CD4-positive, alpha-beta memory T cell (primary cell): ENCODE data around the gene SMPD3. TPM values are rescaled to one million over a fixed set of nuclear protein-coding genes. Genes with fewer than 3 reads are reported as not detected.

Experiments
- CTCF ChIA-PET: fragments of 350-600 bp; sonication (Branson Sonifier 250); formaldehyde crosslinking; loops from one replicate; lab custom pipeline; 2021; ENCODE audit warnings: inconsistent platforms; ENCODE audit not compliant: partially characterized antibody; lab: Charles Lee
- POLR2A ChIA-PET: fragments of 350-600 bp; sonication (Branson Sonifier 250); formaldehyde crosslinking; loops from one replicate; lab custom pipeline; 2021; ENCODE audit not compliant: partially characterized antibody; lab: Charles Lee
- DNase-seq, 5 donors: peaks; one replicate each; pipeline versions ENCODE4 v3.0.0 to v3.0.0-alpha.2; 2020 to 2022; ENCODE audit warnings: mixed read lengths in 1 of 5
- H3K27ac ChIP-seq: one replicate; pipeline ENCODE4 v1.7.0; 2013; ENCODE audit warnings: low read depth, low read length
- H3K27me3 ChIP-seq: 2 replicates; pipeline ENCODE4 v1.7.0; 2013; ENCODE audit warnings: mild to moderate bottlenecking, low read length, moderate library complexity; ENCODE audit not compliant: insufficient read depth
- H3K36me3 ChIP-seq: 2 replicates; pipeline ENCODE4 v1.7.0; 2013; ENCODE audit warnings: mild to moderate bottlenecking, low read length, moderate library complexity; ENCODE audit not compliant: insufficient read depth
- H3K4me1 ChIP-seq: 2 replicates; pipeline ENCODE4 v1.7.0; 2013; ENCODE audit warnings: mild to moderate bottlenecking, low read length, moderate library complexity; ENCODE audit not compliant: insufficient read depth
- H3K4me3 ChIP-seq, 2 donors: one replicate each; pipeline ENCODE4 v1.7.0; 2013; ENCODE audit warnings: low read length in 2 of 2, mild to moderate bottlenecking in 1 of 2
- H3K9me3 ChIP-seq, 2 donors: one replicate each; pipeline ENCODE4 v1.7.0; 2013; ENCODE audit warnings: low read length in 2 of 2, control low read depth in 1 of 2; ENCODE audit not compliant: control insufficient read depth in 1 of 2
- H3K27ac Mint-ChIP-seq, 7 donors: one replicate each; pipeline ENCODE4 v1.8.0; 2020 to 2021; ENCODE audit warnings: mixed read lengths in 7 of 7, mild to moderate bottlenecking in 6 of 7, inconsistent platforms in 3 of 7, moderate library complexity in 3 of 7
- H3K27me3 Mint-ChIP-seq, 2 donors: one replicate each; pipeline ENCODE4 v1.8.0; 2020 to 2021; ENCODE audit warnings: mixed read lengths in 2 of 2
- H3K36me3 Mint-ChIP-seq, 2 donors: one replicate each; pipeline ENCODE4 v1.8.0; 2020 to 2021; ENCODE audit warnings: mixed read lengths in 2 of 2, inconsistent platforms in 1 of 2, mild to moderate bottlenecking in 1 of 2
- H3K4me1 Mint-ChIP-seq, 4 donors: one replicate each; pipeline ENCODE4 v1.8.0; 2020 to 2021; ENCODE audit warnings: mixed read lengths in 4 of 4, mild to moderate bottlenecking in 1 of 4
- H3K4me3 Mint-ChIP-seq, 8 donors: one replicate each; pipeline ENCODE4 v1.8.0; 2020 to 2021; ENCODE audit warnings: mixed read lengths in 8 of 8, mild to moderate bottlenecking in 7 of 8, moderate library complexity in 6 of 8, inconsistent platforms in 3 of 8
- H3K9me3 Mint-ChIP-seq, 8 donors: one replicate each; pipeline ENCODE4 v1.8.0; 2020 to 2021; ENCODE audit warnings: mixed read lengths in 8 of 8, mild to moderate bottlenecking in 5 of 8, inconsistent platforms in 3 of 8, moderate library complexity in 1 of 8
- intact Hi-C: fragments of 100-400 bp; cut with micrococcal nuclease; formaldehyde crosslinking; loops from one replicate; pipeline ENCODE4 v1.15.1; 2023
- polyA plus RNA-seq, 2 donors: library from polyadenylated mRNA; unstranded; fragments of 300-500 nt; fragmentation: Illumina TruSeq; gene quantifications; one replicate each; pipeline ENCODE4 v1.2.3, GENCODE V29; 2021
- total RNA-seq, 2 experiments: library from RNA; stranded (reverse); gene quantifications; one replicate each; pipeline ENCODE4 v1.2.3, GENCODE V29; 2021

The SMPD3 gene
- total and polyA plus RNA-seq, 4 experiments from 2014 or later: 0.63 to 3.1 (median 0.87) TPM

DNA sequence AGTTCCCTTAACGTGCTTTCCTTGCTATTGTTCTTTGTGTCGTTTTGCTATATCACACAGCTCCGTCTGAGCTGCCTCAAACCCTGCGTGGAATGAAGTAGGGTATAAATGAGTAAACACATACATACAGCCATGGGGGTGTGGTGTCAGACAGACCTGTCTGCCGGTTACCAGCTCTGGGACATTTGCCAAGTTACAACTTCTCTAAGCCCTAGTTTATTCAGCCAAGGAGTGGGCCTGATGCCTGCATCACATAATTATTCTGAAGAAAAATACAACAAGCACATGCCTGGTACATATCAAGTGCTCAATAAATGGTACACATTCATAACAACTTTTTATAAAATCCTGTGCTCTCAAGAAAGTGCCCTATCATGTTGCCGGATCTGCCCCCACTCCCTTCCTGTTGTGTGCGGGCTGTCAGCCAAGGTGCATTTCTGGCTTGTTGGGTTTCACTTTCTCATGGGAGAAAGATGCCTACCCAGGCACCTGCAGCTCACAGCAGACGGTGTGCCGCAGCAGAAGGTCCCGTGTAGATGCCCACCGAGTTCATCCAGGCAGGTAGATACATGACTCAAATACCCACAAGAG is 30.5 kb downstream of the SMPD3 start:
- POLR2A ChIA-PET: interaction anchor here (0.7 to 3.8 kb wide), 17 partner anchors 9 to 769 kb away, joined by 3 to 35 read pairs (median 8); partner anchors contain the start of genes PRMT7, SLC7A6OS, SMPD3 and SNTB2
- intact Hi-C loops: loop anchor here (1.0 to 5.0 kb wide), 3 partner anchors 21 to 94 kb away; partner anchors contain the start of gene SMPD3
- peak overlapping the region; percentile 45 for H3K27ac ChIP-seq

DNA sequence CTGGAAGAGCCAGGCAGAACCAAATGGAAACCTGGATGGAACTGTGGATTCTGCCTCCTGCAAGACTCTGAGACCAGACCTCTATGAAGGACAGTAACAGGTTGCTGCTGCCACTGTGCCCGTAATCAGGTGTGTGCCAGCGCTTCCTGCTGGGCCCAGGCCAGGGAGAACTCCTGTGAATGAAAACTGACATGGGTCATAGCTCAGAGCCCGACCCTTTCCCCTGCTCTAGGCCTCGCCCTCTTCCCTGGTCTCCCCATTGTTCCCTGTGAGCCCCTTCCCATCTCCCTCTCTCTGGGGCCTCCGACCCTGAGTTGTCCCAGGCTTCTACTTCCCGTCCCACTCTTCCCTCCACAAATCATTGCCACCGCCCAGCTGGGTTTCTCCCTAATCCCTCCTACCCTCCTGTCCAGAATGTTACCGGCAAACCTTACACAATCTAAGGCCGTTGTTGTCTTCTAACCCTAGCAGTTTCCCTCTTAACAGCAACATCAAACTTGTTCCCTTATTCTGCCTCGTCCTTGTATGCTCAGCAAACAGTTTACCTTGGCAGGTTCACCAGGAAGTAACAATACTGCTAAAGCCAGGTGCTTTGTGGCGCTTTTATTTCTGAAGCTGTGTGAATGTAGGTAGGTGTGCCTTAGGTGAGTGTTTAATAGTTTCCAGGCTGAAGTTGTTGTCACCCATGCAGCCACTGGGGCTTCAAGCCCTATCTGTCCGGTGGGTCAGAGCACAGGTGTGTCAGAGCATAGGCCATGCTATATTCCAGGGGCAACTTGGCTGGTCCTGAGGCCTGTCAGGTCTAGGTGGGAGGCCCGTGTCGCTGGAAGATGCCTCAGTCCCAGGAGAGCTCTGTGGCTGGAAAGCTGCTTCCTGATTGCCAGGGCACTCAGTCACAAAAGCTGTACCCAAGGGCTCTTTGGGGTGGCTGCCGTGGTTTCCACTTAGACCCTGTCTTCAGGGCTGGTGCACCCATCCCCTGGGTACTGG is 32.0 kb downstream of the SMPD3 start:
- H3K4me3 ChIP-seq: no peak overlapping the region
- POLR2A ChIA-PET: interaction anchor here (0.5 to 3.8 kb wide), 12 partner anchors 8 to 189 kb away, joined by 3 to 35 read pairs (median 6); partner anchors contain the start of gene SMPD3
- no peaks in the 10 kb centered on the region for H3K9me3 ChIP-seq
- no peaks in the 10 kb centered on the region for H3K36me3 ChIP-seq
- peaks cover 65% of the 10 kb centered on the region for H3K4me1 ChIP-seq
- peak in 1 of 5 donors; percentile 6 for DNase-seq
- H3K27me3 ChIP-seq: no peaks in the 10 kb centered on the region
- Mint-ChIP-seq H3K27me3 (no peaks in the 10 kb centered on the region), H3K36me3 (no peaks in the 10 kb centered on the region), H3K4me1 (peaks cover 44 to 80% (median 66%) of the 10 kb centered on the region in 4 donors), H3K4me3 (peak overlapping the region in 7 of 8 donors; percentile 22 to 59 (median 52)), H3K27ac (peak overlapping the region; percentile 90 to 99 (median 95)), H3K9me3 (peaks cover 0 to 3% (median 0%) of the 10 kb centered on the region in 8 donors)
- peak overlapping the region; percentile 45 for H3K27ac ChIP-seq
- intact Hi-C loops: loop anchor here (5.0 kb wide), 1 partner anchor 96 kb away; no protein-coding TSS in a partner anchor
- CTCF ChIA-PET: interaction anchor here (0.7 to 7.6 kb wide), 12 partner anchors 9 to 155 kb away, joined by 3 to 103 read pairs (median 4); partner anchors contain the start of gene SMPD3

More for the DNA sequence above, 30.5 kb downstream of the SMPD3 start:
- no peaks in the 10 kb centered on the region for H3K36me3 Mint-ChIP-seq
- Histone ChIP-seq H3K27me3 (no peaks in the 10 kb centered on the region), H3K4me3 (peak overlapping the region; percentile 8 to 25), H3K4me1 (peaks cover 65% of the 10 kb centered on the region), H3K9me3 (no peaks in the 10 kb centered on the region), H3K36me3 (no peaks in the 10 kb centered on the region)
- DNase-seq: peak; percentile 82 to 90 (median 87)
- peaks cover 0 to 3% (median 0%) of the 10 kb centered on the region in 8 donors for H3K9me3 Mint-ChIP-seq
- H3K27me3 Mint-ChIP-seq: no peaks in the 10 kb centered on the region
- peaks cover 45 to 84% (median 67%) of the 10 kb centered on the region in 4 donors for H3K4me1 Mint-ChIP-seq
- peak overlapping the region; percentile 75 to 88 (median 85) for H3K4me3 Mint-ChIP-seq
- CTCF ChIA-PET: interaction anchor here (1.1 to 7.6 kb wide), 15 partner anchors 10 to 110 kb away, joined by 3 to 103 read pairs (median 5); partner anchors contain the start of genes PRMT7, SLC7A6OS and SMPD3
- H3K27ac Mint-ChIP-seq: peak overlapping the region; percentile 90 to 99 (median 95)

DNA sequence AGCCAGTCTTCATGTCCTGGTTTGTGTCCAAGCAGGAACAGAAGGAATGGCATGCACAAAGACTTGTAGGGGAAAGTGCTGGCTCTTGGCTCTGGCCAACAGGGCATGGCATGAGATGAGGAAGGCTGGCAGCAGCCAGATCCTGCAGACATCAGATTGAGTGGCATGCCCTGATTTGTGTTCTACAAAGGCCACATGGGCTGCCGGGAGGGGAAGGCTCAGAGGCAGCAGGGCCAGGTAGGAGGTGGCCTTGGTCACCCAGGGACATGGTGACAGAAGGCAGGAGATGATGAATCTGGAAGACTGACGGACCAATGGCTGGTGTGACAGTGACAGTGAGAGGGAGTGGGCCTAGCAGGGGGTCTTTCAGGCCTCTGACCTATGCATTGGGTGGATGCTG is 33.7 kb downstream of the SMPD3 start:
- H3K27me3 Mint-ChIP-seq: no peaks in the 10 kb centered on the region
- ChIA-PET POLR2A (no interaction called here), CTCF (interaction anchor here (7.6 kb wide), 1 partner anchor 19 kb away, joined by 103 read pairs; no protein-coding TSS in a partner anchor)
- intact Hi-C loops: no loop called here
- no peaks in the 10 kb centered on the region for H3K9me3 ChIP-seq
- H3K36me3 Mint-ChIP-seq: no peaks in the 10 kb centered on the region
- no peaks in the 10 kb centered on the region for H3K9me3 Mint-ChIP-seq
- no peaks in the 10 kb centered on the region for H3K36me3 ChIP-seq
- peaks cover 52% of the 10 kb centered on the region for H3K4me1 ChIP-seq
- H3K4me3 ChIP-seq: no peak overlapping the region
- H3K27ac ChIP-seq: peak overlapping the region; percentile 8
- H3K27ac Mint-ChIP-seq: peak overlapping the region; percentile 72 to 95 (median 85)
- peak overlapping the region in 2 of 8 donors; percentile 12 to 48 for H3K4me3 Mint-ChIP-seq
- no peaks in the 10 kb centered on the region for H3K27me3 ChIP-seq
- peaks cover 44 to 72% (median 59%) of the 10 kb centered on the region in 4 donors for H3K4me1 Mint-ChIP-seq
- no peak for DNase-seq

DNA sequence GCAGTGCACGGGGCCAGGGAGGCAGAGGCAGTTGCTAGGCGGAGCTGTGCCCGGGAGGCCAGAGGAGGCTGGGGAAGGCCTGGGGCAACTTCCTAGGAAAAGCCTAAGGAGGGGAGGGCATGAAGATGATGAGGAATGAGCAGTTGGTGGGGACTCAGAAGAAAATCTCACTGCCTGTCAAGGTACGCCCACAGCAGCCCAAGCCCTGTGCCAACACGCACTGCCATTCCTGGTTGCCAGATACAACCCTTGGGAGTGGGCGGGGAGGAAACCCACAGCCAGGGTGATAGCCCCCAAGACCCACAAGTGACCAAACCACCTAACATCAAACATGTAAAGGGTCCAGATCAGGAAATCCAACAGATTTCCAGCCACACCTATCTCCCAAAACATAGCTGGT is 36.2 kb downstream of the SMPD3 start:
- Histone ChIP-seq H3K4me3 (no peak overlapping the region), H3K36me3 (no peaks in the 10 kb centered on the region), H3K27ac (no peak overlapping the region), H3K27me3 (no peaks in the 10 kb centered on the region), H3K4me1 (peaks cover 26% of the 10 kb centered on the region), H3K9me3 (no peaks in the 10 kb centered on the region)
- intact Hi-C loops: no loop called here
- CTCF ChIA-PET: interaction anchor here (1.0 to 2.9 kb wide), 3 partner anchors 10 to 109 kb away, joined by 3 to 21 read pairs (median 3); no protein-coding TSS in a partner anchor
- POLR2A ChIA-PET: interaction anchor here (1.2 kb wide), 1 partner anchor 9 kb away, joined by 3 read pairs; no protein-coding TSS in a partner anchor
- Mint-ChIP-seq H3K27ac (peak overlapping the region in 3 of 7 donors; percentile 3 to 65 (median 24)), H3K36me3 (no peaks in the 10 kb centered on the region), H3K4me3 (no peak overlapping the region), H3K9me3 (no peaks in the 10 kb centered on the region), H3K27me3 (no peaks in the 10 kb centered on the region), H3K4me1 (peaks cover 20 to 47% (median 34%) of the 10 kb centered on the region in 4 donors)
- no peak for DNase-seq

DNA sequence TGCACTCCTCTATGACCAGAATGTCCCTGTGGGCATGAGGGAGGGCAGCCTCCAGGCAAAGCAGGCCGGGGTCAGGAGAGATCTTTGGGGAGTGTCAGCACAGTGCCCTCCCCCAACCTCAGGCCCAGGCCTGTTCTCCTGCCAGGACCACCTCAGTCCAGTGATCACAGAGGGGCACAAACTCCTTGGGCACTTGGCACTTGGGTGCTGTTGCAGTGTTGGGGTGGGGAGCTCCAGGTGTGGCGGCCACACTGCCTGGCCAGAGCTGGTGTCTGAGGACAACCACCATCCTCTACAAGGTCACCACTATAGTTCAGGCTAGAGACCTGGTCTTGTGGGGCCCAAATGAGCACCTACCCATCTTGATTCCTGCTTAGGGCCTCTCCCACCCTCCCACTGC is 37.2 kb downstream of the SMPD3 start:
- ChIA-PET POLR2A (interaction anchor here (1.2 kb wide), 1 partner anchor 10 kb away, joined by 3 read pairs; no protein-coding TSS in a partner anchor), CTCF (interaction anchor here (1.0 to 6.2 kb wide), 3 partner anchors 11 to 110 kb away, joined by 3 to 43 read pairs (median 3); no protein-coding TSS in a partner anchor)
- H3K4me3 Mint-ChIP-seq: no peak overlapping the region
- DNase-seq: no peak
- intact Hi-C loops: no loop called here
- H3K27me3 Mint-ChIP-seq: peaks cover 1 to 5% of the 10 kb centered on the region in 2 donors
- H3K4me1 Mint-ChIP-seq: peaks cover 12 to 37% (median 26%) of the 10 kb centered on the region in 4 donors
- no peaks in the 10 kb centered on the region for H3K36me3 Mint-ChIP-seq
- Histone ChIP-seq H3K27me3 (no peaks in the 10 kb centered on the region), H3K27ac (no peak overlapping the region), H3K4me3 (no peak overlapping the region), H3K4me1 (peaks cover 17% of the 10 kb centered on the region), H3K9me3 (no peaks in the 10 kb centered on the region), H3K36me3 (no peaks in the 10 kb centered on the region)
- peak overlapping the region in 1 of 7 donors; percentile 24 for H3K27ac Mint-ChIP-seq
- H3K9me3 Mint-ChIP-seq: no peaks in the 10 kb centered on the region

DNA sequence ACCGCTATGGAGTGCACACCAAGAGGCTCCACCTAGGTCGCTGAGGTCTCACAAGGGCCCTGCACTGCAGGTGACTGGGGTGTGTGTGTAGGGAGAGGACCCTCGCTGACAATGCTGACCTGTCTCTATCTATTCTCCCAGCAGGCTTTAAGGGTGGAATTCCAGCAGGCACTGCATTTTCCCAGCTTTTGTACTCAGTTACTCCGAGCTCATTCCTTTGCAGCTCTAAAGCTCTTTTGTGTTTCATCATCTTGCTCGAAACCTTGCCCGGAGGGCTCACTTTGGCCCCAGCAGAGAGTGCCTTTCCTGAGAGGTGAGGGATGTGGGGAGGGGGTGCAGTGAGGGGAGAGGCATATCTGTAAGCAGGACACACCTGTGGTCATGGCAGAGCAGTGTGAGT is 39.3 kb downstream of the SMPD3 start:
- POLR2A ChIA-PET: interaction anchor here (3.8 kb wide), 1 partner anchor 9 kb away, joined by 20 read pairs; no protein-coding TSS in a partner anchor
- CTCF ChIA-PET: interaction anchor here (0.9 to 6.2 kb wide), 2 partner anchors 13 to 100 kb away, joined by 3 to 43 read pairs; no protein-coding TSS in a partner anchor
- H3K27ac ChIP-seq: no peak overlapping the region

More for the DNA sequence above, 39.3 kb downstream of the SMPD3 start:
- H3K9me3 Mint-ChIP-seq: no peaks in the 10 kb centered on the region
- Histone ChIP-seq H3K4me3 (no peak overlapping the region), H3K9me3 (no peaks in the 10 kb centered on the region), H3K27me3 (no peaks in the 10 kb centered on the region), H3K36me3 (no peaks in the 10 kb centered on the region), H3K4me1 (peaks cover 6% of the 10 kb centered on the region)
- no peak for DNase-seq
- no peaks in the 10 kb centered on the region for H3K36me3 Mint-ChIP-seq
- no peak overlapping the region for H3K4me3 Mint-ChIP-seq
- peaks cover 5 to 21% (median 13%) of the 10 kb centered on the region in 4 donors for H3K4me1 Mint-ChIP-seq
- H3K27ac Mint-ChIP-seq: no peak overlapping the region
- peaks cover 1 to 5% of the 10 kb centered on the region in 2 donors for H3K27me3 Mint-ChIP-seq
- intact Hi-C loops: no loop called here
